Activated gamma-delta T cell treated with anti-CD3 and anti-CD28 coated beads, Interleukin-2, amount 50 U/mL, for 16 hours (primary cell): ENCODE data around the gene INO80D.
"Not testable (repeated sequence)": the region's sequence is repeated elsewhere in the genome, so short reads cannot be mapped to it uniquely, and the experiment has no call there.

Experiments used
- DNase-seq: peaks from one replicate; pipeline ENCODE4 v3.0.0-alpha.2; 2020; ENCODE audit warnings: low read depth

The INO80D gene

GRCh38 chr2:206084439-206084869 is 1.5 kb downstream of the INO80D start:
- no peak for DNase-seq

- no peak for DNase-seq
Measured at GRCh38 chr2:206083602-206084438, 2.2 kb downstream of the INO80D start.

- DNase-seq: no peak
Measured at GRCh38 chr2:206082298-206082843, 3.6 kb downstream of the INO80D start.

- no peak for DNase-seq
Measured at GRCh38 chr2:206080927-206081326, 5.0 kb downstream of the INO80D start.

- no peak for DNase-seq
Measured at GRCh38 chr2:206079699-206080465, 6.1 kb downstream of the INO80D start.

GRCh38 chr2:206077879-206078278 is 8.1 kb downstream of the INO80D start:
- not testable (repeated sequence) for DNase-seq

- no peak for DNase-seq
Measured at GRCh38 chr2:206075113-206075512, 10.9 kb downstream of the INO80D start.

GRCh38 chr2:206071807-206072206 is 14.2 kb downstream of the INO80D start:
- DNase-seq: no peak

GRCh38 chr2:206069417-206069816 is 16.6 kb downstream of the INO80D start:
- DNase-seq: no peak

GRCh38 chr2:206068207-206068606 is 17.8 kb downstream of the INO80D start:
- DNase-seq: no peak

- DNase-seq: no peak
Measured at GRCh38 chr2:206064077-206064476, 21.9 kb downstream of the INO80D start.

GRCh38 chr2:206063635-206064034 is 22.3 kb downstream of the INO80D start:
- no peak for DNase-seq

GRCh38 chr2:206062724-206063123 is 23.2 kb downstream of the INO80D start:
- DNase-seq: no peak

GRCh38 chr2:206056286-206056685 is 29.7 kb downstream of the INO80D start:
- no peak for DNase-seq

- no peak for DNase-seq
Measured at GRCh38 chr2:206054952-206055351, 31.0 kb downstream of the INO80D start.

- DNase-seq: no peak
Measured at GRCh38 chr2:206051912-206052311, 34.1 kb downstream of the INO80D start.

GRCh38 chr2:206049392-206049791 is 36.6 kb downstream of the INO80D start:
- no peak for DNase-seq

- DNase-seq: no peak
Measured at GRCh38 chr2:206045251-206045650, 40.7 kb downstream of the INO80D start.

GRCh38 chr2:206040525-206040924 is 45.4 kb downstream of the INO80D start:
- DNase-seq: no peak

GRCh38 chr2:206035393-206035792 is 50.6 kb downstream of the INO80D start:
- not testable (repeated sequence) for DNase-seq

- DNase-seq: not testable (repeated sequence)
Measured at GRCh38 chr2:206033452-206033851, 52.5 kb downstream of the INO80D start.

- no peak for DNase-seq
Measured at GRCh38 chr2:206031950-206032567, 53.9 kb downstream of the INO80D start.
